GM12875 (cell line): Measurements from ENCODE around the gene RPL13A.

ENCODE experiments used
- H3K4me3 ChIP-seq: one replicate; pipeline ENCODE4 v1.5.1; 2011; ENCODE audit warnings: low read depth, low read length, control low read depth
- CTCF ChIP-seq: IDR thresholded peaks from 2 replicates; pipeline ENCODE4 v1.5.1; 2011; ENCODE audit warnings: low read depth, mild to moderate bottlenecking, control low read depth, inconsistent platforms, low read length, moderate library complexity, borderline replicate concordance; ENCODE audit not compliant: insufficient read depth

Gene RPL13A

GRCh38 chr19:49486710-49487276, 615 bp upstream of the RPL13A start:
- peak; percentile 19; the same call in 1 of the 2 replicates for TF ChIP-seq CTCF
- H3K4me3 ChIP-seq, result no peak overlapping the region

GRCh38 chr19:49488046-49488862, 846 bp downstream of the RPL13A start:
- H3K4me3 ChIP-seq, result peak overlapping the region; percentile 85
- no peak for TF ChIP-seq CTCF

- H3K4me3 ChIP-seq, result peak overlapping the region; percentile 85
- no peak for TF ChIP-seq CTCF
Observed at GRCh38 chr19:49488863-49489537, 1.6 kb downstream of the RPL13A start.

GRCh38 chr19:49489601-49490167, 2.3 kb downstream of the RPL13A start:
- peak; percentile 70 for TF ChIP-seq CTCF
- peak overlapping the region; percentile 85 for H3K4me3 ChIP-seq

- no peak for TF ChIP-seq CTCF
- H3K4me3 ChIP-seq, result peak overlapping the region; percentile 85
Observed at GRCh38 chr19:49490287-49491029, 3.0 kb downstream of the RPL13A start.

GRCh38 chr19:49491030-49491803, 3.8 kb downstream of the RPL13A start:
- TF ChIP-seq CTCF, result no peak

More at GRCh38 chr19:49491030-49491803, 3.8 kb downstream of the RPL13A start:
- no peak overlapping the region for H3K4me3 ChIP-seq
